Measurements from ENCODE around the gene KIT. TPM values are rescaled to one million over a fixed set of nuclear protein-coding genes. Genes with fewer than 3 reads are reported as not detected.
A peak's percentile ranks its signal among the peaks of the same experiment; 100 is the strongest.

Gene KIT
- total and polyA plus RNA-seq, 2 donors (not counting 1 experiment from before 2014, with no cell fraction given), result 0.50 to 19.9 TPM

GRCh38 chr4:54784161-54784671, 126.5 kb downstream of the KIT start:
- H4K20me1 ChIP-seq (ENCODE audit: control insufficient read depth, extremely low read depth, insufficient read depth, low read length), result no peaks in the 10 kb centered on the region
- peak overlapping the region; percentile 74 for H3K27ac ChIP-seq (ENCODE audit: insufficient read depth, low read length)
- peak; percentile 34 to 96 for DNase-seq (ENCODE audit: low read depth in 2 of 2)
- peak overlapping the region; percentile 18 for H3K4me2 ChIP-seq (ENCODE audit: extremely low read depth, insufficient read depth, low read length)
- no peak overlapping the region for H3K9ac ChIP-seq (ENCODE audit: insufficient read depth, low read length)
- no peaks in the 10 kb centered on the region for H3K79me2 ChIP-seq (ENCODE audit: control insufficient read depth, insufficient read depth, low read length)
- H3K27me3 ChIP-seq (ENCODE audit: control insufficient read depth, insufficient read depth, low read length), result no peaks in the 10 kb centered on the region
- TF ChIP-seq EZH2 (IDR thresholded peaks at IDR 0.05; ENCODE audit: low read length, missing control alignments), result no peak
- TF ChIP-seq CTCF (conservative IDR thresholded peaks at IDR 0.05 in 1 of 2, IDR thresholded peaks at IDR 0.05 in 1 of 2; ENCODE audit: low read depth in 1 of 2, low read length in 2 of 2), result no peak
- no peak overlapping the region for H3K4me3 ChIP-seq (replicated peaks in 1 of 4; ENCODE audit: control extremely low read depth in 1 of 4, insufficient read depth in 1 of 4, low read depth in 3 of 4, low read length in 4 of 4)
- H3K36me3 ChIP-seq (ENCODE audit: control insufficient read depth, insufficient read depth, low read length), result no peaks in the 10 kb centered on the region
- H2AFZ ChIP-seq (ENCODE audit: low read length), result no peak overlapping the region
- H3K9me3 ChIP-seq (ENCODE audit: control insufficient read depth, insufficient read depth, low read depth, low read length), result no peaks in the 10 kb centered on the region
- peaks cover 10% of the 10 kb centered on the region for H3K4me1 ChIP-seq (ENCODE audit: control insufficient read depth, extremely low read depth, insufficient read depth, low read length)
